Suppressor macrophage treated with lipopolysaccharide for 4 hours (primary cell): Measurements from ENCODE around the gene GON7.
"Not testable (repeated sequence)": the region's sequence is repeated elsewhere in the genome, so short reads cannot be mapped to it uniquely, and the experiment has no call there.

Experiments
- DNase-seq: peaks from one replicate; pipeline ENCODE4 v3.0.0-alpha.2; 2020

GON7 gene

GRCh38 chr14:93206793-93207467 is at the start of gene GON7, which contains the start of gene UBR7:
GON7 (minus strand) TSS chr14:93207065; CDS start chr14:93207037, 28 bp downstream.
UBR7 (plus strand) TSS chr14:93207256; CDS start chr14:93207292, 36 bp downstream.
- peak; percentile 98 for DNase-seq

- no peak for DNase-seq
Observed at GRCh38 chr14:93249128-93249831, 42.4 kb upstream of the GON7 start.

DNA sequence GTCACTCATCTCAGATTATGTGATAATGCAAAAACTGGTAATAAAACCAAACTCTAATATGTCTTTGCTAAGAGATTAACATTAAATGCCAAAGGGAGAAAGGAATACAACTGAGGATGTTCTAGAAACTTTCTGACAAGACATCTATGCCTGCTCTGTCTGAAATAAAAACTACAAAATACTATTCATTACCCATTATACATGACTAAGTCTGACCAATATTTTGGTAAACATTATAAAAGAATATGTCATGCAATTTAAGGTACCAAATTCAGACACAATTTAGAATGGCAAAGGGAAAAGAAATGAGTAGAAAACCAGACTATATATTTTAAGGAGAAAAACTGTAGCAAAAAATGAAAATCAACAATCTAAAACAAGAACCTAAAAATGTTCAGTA is 39.7 kb upstream of the GON7 start:
- no peak for DNase-seq

- DNase-seq: no peak
Observed at GRCh38 chr14:93245764-93246420, 39.0 kb upstream of the GON7 start.

DNA sequence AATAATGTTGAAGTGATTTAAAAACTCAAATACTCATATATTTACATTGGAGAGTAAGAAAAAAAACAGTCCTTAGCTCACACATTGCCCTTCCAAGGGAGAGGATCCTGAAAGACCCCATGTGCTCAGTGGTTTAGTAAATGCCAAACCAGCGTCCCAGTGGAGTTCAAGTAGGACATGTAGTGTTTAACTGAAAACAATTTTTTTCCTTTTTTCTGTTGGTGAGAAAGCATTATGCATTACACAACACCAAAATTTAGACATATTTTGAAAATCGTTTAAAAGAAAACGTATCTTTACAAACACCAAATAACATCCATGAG is 33.8 kb upstream of the GON7 start:
- no peak for DNase-seq

DNA sequence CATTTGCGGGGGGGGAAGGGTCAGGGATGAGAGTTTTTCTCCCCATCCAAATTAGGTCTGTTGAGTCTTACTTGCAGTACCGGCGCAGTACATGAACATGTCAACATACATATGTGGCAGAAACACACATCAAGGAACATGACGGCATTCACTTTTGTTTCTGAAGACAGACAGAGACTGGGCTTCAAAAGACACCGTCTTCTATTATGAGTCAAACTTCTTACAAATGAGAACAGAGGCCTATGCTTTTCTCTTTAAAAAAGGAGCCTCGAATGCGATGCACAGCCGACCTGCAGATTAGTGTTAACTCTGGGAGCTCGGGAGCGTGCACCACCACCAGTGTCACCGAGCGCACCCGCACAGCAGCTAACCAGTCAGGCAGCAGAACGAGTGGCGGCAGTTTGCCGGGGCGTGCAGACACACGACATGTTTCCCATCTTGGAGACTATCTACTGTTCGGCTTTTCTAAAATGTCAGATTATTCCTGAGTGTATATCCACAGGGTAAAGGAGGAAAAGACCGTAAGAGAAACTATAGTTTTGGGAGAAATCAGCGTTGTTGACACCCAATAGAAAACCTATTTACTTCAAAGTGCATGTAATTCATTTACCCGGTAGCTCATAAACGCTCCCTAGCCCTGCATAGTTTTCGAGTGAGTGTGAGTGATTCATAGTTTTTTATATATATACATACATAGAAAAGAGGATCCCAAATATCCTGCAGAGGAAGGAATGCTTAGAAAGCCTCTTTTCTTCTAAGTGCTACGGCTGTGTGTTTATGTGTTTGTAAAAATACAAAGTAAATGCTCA is 33.2 kb upstream of the GON7 start:
- no peak for DNase-seq

GRCh38 chr14:93234798-93235197 is 27.9 kb upstream of the GON7 start:
- no peak for DNase-seq

DNA sequence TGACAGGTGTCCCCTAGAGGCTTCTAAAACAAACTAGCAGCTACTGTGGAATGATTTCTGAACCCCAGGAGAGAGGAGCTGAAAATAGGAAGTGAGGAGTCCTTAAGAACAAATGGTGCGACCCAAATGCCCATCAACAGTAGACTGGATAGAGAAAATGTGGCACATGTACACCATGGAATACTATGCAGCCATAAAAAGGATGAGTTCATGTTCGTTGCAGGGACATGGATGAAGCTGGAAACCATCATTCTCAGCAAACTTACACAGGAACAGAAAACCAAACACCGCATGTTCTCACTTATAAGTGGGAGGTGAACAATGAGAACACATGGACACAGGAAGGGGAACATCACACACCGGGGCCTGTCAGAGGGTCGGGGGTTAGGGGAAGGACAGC is 26.2 kb upstream of the GON7 start:
- DNase-seq: not testable (repeated sequence)

GRCh38 chr14:93232159-93232558 is 25.3 kb upstream of the GON7 start:
- no peak for DNase-seq

DNA sequence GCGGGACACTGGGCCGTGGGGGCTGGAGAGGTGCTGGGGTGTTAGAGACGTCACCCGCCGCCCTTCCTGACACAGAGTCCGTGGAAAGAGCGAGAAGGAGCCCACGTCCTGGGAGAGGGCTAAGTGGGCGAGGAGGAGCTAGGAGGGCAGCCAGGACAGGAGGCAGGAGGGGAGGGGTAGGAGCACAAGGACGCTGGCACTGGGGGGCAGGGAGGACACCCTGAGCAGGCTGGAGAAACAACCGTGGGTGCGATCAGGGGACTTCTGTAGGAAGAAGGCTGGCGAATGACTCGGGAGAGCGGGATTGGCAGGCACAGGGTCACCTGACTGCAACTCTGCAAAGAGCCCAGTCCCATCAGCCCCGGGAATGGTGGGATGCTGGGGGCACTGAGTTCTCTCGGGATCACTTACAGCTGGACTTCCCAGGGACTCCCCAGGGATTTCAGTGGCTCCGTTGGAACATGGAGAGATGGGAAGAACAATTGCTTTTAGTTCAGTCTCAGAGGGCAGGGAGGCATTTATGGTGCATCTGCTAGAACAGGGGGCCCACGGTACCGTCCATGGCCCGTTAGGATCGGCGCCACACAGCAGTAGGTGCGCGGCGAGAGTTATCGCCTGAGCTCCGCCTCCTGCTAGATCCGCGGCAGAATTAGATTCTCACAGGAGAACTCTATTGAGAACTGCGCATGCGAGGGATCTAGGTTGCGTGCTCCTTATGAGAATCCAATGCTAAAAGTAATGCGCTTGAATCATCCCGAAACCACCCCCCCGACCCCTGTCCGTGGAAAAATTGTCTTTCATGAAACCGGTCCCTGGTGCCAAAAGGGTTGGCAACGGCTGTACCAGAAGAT is 24.5 kb upstream of the GON7 start:
- no peak for DNase-seq

DNA sequence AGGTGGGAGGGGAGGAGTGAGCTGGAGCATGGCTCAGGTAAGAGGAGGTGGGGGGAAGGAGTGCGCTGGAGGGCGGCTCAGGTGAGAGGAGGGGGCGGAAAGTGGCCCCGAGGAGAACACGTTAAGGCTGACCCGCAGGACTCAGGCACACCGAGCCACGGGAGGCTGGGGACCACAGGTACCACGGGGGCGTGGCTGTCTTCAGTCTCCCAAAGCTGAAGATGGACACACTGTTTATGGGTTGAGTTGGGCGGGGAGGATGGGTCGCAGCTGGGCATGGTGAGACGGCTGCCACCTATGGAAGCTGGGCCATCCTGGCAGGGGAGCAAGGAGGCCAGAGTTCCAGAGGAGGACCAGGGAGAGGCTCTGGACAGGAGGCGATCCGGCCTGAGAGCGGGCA is 23.7 kb upstream of the GON7 start:
- no peak for DNase-seq

- no peak for DNase-seq
Observed at GRCh38 chr14:93228550-93228949, 21.7 kb upstream of the GON7 start.

DNA sequence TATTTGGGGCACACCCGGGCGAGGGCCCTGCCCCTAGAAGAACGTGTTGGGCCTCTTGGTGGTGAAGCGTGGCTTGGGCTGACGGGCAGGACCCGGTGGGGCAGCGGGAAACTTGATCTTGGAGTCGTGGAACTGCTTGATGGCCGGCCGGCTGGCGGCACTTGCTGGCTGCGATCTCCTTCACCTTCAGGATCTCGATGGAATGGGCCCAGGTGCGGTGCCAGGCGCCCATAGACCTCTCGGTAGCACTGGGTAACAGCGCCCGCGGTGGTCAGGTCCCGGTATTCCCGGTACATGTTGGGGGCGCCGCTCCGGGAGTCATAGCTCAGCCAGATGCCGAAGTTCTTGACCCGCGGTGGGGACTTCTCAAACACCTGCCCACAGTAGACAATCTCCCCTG is 16.7 kb upstream of the GON7 start:
- no peak for DNase-seq

DNA sequence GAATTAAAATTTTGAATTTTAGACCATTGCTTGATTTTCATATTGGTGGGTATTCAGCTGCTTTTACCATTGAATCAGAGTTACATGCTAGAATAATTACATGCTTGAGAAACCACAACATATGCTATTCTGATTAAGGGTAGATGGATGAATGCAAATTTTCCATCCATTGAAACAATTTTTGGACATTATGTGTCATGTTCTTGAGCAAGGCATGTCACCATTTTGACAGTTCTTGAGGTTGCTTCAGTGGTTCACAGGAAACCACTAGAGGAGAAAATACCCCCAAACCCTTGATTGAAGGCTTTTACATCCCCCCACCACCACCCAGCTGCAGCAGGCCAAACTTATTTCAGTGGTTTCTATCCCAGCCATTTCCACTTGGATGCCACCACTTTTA is 13.6 kb upstream of the GON7 start:
- DNase-seq: no peak

GRCh38 chr14:93219103-93219726 is 12.3 kb upstream of the GON7 start:
- peak; percentile 55 for DNase-seq

DNA sequence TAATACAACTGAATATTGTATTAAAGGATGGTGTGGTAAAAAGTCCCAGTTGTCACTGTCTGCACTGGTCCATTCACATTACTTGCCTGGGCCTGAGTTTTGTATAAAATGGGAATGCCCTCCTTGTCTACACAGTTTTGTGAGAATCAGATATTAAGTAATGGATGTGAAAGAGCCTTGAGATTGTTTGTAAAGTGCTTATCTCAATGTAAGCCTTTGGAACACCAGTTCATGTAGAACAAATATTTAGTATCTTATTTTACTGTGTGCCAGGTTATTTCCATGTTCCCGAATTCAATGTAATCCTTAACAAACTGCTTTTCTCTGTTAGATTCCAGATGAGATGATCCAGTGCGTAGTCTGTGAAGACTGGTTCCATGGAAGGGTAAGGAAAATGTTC is 7.7 kb upstream of the GON7 start:
- no peak for DNase-seq

- no peak for DNase-seq
Observed at GRCh38 chr14:93212432-93212831, 5.6 kb upstream of the GON7 start.

- DNase-seq: peak; percentile 68
Observed at GRCh38 chr14:93207468-93208308, 823 bp upstream of the GON7 start.

DNA sequence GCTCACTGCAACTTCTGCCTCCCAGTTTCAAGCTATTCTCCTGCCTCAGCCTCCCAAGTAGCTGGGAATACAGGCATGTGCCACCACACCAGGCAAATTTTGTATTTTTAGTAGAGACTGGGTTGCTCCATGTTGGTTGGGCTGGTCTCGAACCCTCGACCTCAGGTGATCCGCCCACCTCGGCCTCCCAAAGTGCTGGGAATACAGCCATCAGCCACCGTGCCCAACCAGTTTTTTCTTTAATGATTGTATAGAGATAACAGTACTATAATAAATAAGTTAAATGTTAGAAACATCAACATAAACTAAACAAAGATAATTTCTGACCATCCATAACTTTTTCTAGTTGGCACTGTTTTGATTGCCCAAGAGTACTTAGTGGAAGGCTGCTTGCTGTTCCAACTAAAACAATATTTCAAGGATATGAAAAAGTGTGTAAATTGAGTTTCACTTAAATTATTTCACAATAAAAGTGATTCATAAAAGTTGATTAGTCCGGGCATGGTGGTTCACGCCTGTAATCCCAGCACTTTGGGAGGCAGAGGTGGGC is 5.6 kb downstream of the GON7 start:
- no peak for DNase-seq

- DNase-seq: no peak
Observed at GRCh38 chr14:93200553-93200952, 6.3 kb downstream of the GON7 start.

DNA sequence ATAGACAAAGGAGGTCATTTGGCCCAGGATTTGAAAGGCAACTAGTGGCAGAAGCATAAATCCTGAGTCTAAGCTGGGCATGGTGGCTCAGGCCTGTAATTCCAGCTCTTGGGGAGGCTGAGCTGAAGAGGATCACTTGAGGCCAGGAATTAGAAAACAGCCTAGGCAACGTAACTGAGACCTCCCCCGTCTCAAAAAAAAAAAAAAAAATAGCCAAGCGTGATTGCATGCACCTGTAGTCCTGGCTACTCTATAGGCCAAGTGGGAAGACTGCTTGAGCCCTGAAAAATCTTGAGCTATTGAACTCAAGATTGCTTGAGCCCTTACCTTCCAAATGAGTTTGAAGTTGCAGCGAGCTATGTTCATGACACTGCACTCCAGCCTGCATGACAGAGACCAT is 7.8 kb downstream of the GON7 start:
- no peak for DNase-seq
